NCI-H524 treated with DMSO at 0.1 percent for 48 hours (cell line): Measurements from ENCODE around the gene DUOX1.
A peak's percentile ranks its signal among the peaks of the same experiment; 100 is the strongest.

Experiments
- DNase-seq: peaks from one replicate; lab custom pipeline; 2025; lab: John Stamatoyannopoulos, UW

Gene DUOX1

GRCh38 chr15:45143946-45144345, 14.2 kb downstream of the DUOX1 start:
- DNase-seq: no peak

GRCh38 chr15:45144775-45145174, 15.0 kb downstream of the DUOX1 start:
- no peak for DNase-seq

GRCh38 chr15:45146405-45146804, 16.6 kb downstream of the DUOX1 start:
- no peak for DNase-seq

- no peak for DNase-seq
Measured at GRCh38 chr15:45147606-45148005, 17.8 kb downstream of the DUOX1 start.

GRCh38 chr15:45148076-45149059, 18.6 kb downstream of the DUOX1 start:
- no peak for DNase-seq

- no peak for DNase-seq
Measured at GRCh38 chr15:45149060-45149459, 19.3 kb downstream of the DUOX1 start.

GRCh38 chr15:45150481-45150880, 20.7 kb downstream of the DUOX1 start:
- no peak for DNase-seq

GRCh38 chr15:45150997-45151396, 21.2 kb downstream of the DUOX1 start:
- no peak for DNase-seq

GRCh38 chr15:45151998-45152828, 22.4 kb downstream of the DUOX1 start:
- DNase-seq: no peak

- no peak for DNase-seq
Measured at GRCh38 chr15:45155739-45156138, 25.9 kb downstream of the DUOX1 start.

- DNase-seq: peak; percentile 48
Measured at GRCh38 chr15:45156744-45157455, 27.1 kb downstream of the DUOX1 start.

GRCh38 chr15:45157974-45158373, 28.2 kb downstream of the DUOX1 start:
- DNase-seq: no peak

- no peak for DNase-seq
Measured at GRCh38 chr15:45161666-45162065, 31.9 kb downstream of the DUOX1 start.

- peak; percentile 86 for DNase-seq
Measured at GRCh38 chr15:45162771-45163507, 33.1 kb downstream of the DUOX1 start.

- no peak for DNase-seq
Measured at GRCh38 chr15:45163508-45163856, 33.7 kb downstream of the DUOX1 start.

- DNase-seq: no peak
Measured at GRCh38 chr15:45164914-45165313, 35.1 kb downstream of the DUOX1 start.

- DNase-seq: no peak
Measured at GRCh38 chr15:45165536-45165935, 35.7 kb downstream of the DUOX1 start.

GRCh38 chr15:45166834-45167630, 37.2 kb downstream of the DUOX1 start:
- peak; percentile 68 for DNase-seq

- DNase-seq: no peak
Measured at GRCh38 chr15:45167631-45168205, 37.9 kb downstream of the DUOX1 start.

- no peak for DNase-seq
Measured at GRCh38 chr15:45168286-45168685, 38.5 kb downstream of the DUOX1 start.
